ENCODE results near the gene DENND2C.

DNA sequence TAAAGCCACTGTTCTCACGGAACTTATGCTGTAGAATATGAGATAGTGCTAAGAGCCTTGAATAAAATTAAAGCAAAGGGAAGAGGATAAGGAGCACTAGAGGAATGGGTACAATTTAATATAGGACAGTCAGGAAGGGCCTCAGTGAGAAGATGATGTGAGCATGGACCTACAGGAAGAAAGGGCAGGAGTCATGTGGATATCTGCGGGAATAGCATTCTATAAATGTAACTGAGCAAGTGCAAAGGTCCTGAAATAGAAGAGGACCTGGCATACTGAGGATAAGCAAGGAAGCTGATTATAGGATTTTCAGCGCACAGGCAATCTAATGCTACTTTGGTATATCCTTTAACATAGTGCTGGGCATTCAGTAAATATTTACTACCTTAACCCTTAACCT is 75.8 kb downstream of the DENND2C start:
- TF ChIP-seq, protein P1, sequence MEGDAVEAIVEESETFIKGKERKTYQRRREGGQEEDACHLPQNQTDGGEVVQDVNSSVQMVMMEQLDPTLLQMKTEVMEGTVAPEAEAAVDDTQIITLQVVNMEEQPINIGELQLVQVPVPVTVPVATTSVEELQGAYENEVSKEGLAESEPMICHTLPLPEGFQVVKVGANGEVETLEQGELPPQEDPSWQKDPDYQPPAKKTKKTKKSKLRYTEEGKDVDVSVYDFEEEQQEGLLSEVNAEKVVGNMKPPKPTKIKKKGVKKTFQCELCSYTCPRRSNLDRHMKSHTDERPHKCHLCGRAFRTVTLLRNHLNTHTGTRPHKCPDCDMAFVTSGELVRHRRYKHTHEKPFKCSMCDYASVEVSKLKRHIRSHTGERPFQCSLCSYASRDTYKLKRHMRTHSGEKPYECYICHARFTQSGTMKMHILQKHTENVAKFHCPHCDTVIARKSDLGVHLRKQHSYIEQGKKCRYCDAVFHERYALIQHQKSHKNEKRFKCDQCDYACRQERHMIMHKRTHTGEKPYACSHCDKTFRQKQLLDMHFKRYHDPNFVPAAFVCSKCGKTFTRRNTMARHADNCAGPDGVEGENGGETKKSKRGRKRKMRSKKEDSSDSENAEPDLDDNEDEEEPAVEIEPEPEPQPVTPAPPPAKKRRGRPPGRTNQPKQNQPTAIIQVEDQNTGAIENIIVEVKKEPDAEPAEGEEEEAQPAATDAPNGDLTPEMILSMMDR (IDR thresholded peaks at IDR 0.05; ENCODE audit: insufficient read depth, low read depth, low read length) = no peak
- no peak for TF ChIP-seq EZH2 (IDR thresholded peaks at IDR 0.05; ENCODE audit: insufficient read depth, low read length)
